Measurements from ENCODE around the gene PLCL2.

PLCL2 gene

GRCh38 chr3:17044855-17045254 is 160.1 kb downstream of the PLCL2 start:
- Histone ChIP-seq H3K27ac (no peak overlapping the region), H3K9ac (no peak overlapping the region), H4K20me1 (ENCODE audit: insufficient read depth) (no peaks in the 10 kb centered on the region), H3K4me2 (no peak overlapping the region), H3K79me2 (ENCODE audit: insufficient read depth, low read depth) (peaks cover 8% of the 10 kb centered on the region; the same call in 1 of the 2 replicates), H2AFZ (ENCODE audit: low read depth) (no peak overlapping the region), H3K4me3 (IDR thresholded peaks at IDR 0.05; ENCODE audit: insufficient read depth, low read depth, low read length) (no peak overlapping the region), H3K4me1 (ENCODE audit: low read depth, poor library complexity, severe bottlenecking) (peaks cover 8% of the 10 kb centered on the region), H3K36me3 (ENCODE audit: insufficient read depth) (no peaks in the 10 kb centered on the region), H3K27me3 (ENCODE audit: insufficient read depth, low read depth) (no peaks in the 10 kb centered on the region)
- no peak for TF ChIP-seq CTCF (conservative IDR thresholded peaks at IDR 0.05; ENCODE audit: low read depth, low read length)

- Histone ChIP-seq H3K36me3 (ENCODE audit: insufficient read depth) (no peaks in the 10 kb centered on the region), H3K4me1 (ENCODE audit: low read depth, poor library complexity, severe bottlenecking) (no peaks in the 10 kb centered on the region), H3K27me3 (ENCODE audit: insufficient read depth, low read depth) (no peaks in the 10 kb centered on the region), H4K20me1 (ENCODE audit: insufficient read depth) (no peaks in the 10 kb centered on the region), H3K4me2 (no peak overlapping the region), H3K4me3 (IDR thresholded peaks at IDR 0.05; ENCODE audit: insufficient read depth, low read depth, low read length) (no peak overlapping the region), H3K9ac (no peak overlapping the region), H2AFZ (ENCODE audit: low read depth) (no peak overlapping the region), H3K79me2 (ENCODE audit: insufficient read depth, low read depth) (0 out of 2 replicates have a peak, but pooled peaks cover 8% of the 10 kb centered on the region), H3K27ac (no peak overlapping the region)
- TF ChIP-seq CTCF (conservative IDR thresholded peaks at IDR 0.05; ENCODE audit: low read depth, low read length), result no peak
These were observed 160.9 kb downstream of the PLCL2 start for GRCh38 chr3:17045705-17046104.

- no peaks in the 10 kb centered on the region for H4K20me1 ChIP-seq (ENCODE audit: insufficient read depth)
- H3K9ac ChIP-seq, result no peak overlapping the region
- H3K4me3 ChIP-seq (IDR thresholded peaks at IDR 0.05; ENCODE audit: insufficient read depth, low read depth, low read length), result no peak overlapping the region
- H3K79me2 ChIP-seq (ENCODE audit: insufficient read depth, low read depth), result no peaks in the 10 kb centered on the region
- no peaks in the 10 kb centered on the region for H3K27me3 ChIP-seq (ENCODE audit: insufficient read depth, low read depth)
- no peak for TF ChIP-seq CTCF (conservative IDR thresholded peaks at IDR 0.05; ENCODE audit: low read depth, low read length)
- H3K4me2 ChIP-seq, result no peak overlapping the region
- no peaks in the 10 kb centered on the region for H3K4me1 ChIP-seq (ENCODE audit: low read depth, poor library complexity, severe bottlenecking)
- H2AFZ ChIP-seq (ENCODE audit: low read depth), result no peak overlapping the region
- H3K27ac ChIP-seq, result no peak overlapping the region
- H3K36me3 ChIP-seq (ENCODE audit: insufficient read depth), result no peaks in the 10 kb centered on the region
These were observed 161.9 kb downstream of the PLCL2 start for GRCh38 chr3:17046623-17047022.

- no peaks in the 10 kb centered on the region for H3K4me1 ChIP-seq (ENCODE audit: low read depth, poor library complexity, severe bottlenecking)
- H2AFZ ChIP-seq (ENCODE audit: low read depth), result no peak overlapping the region
- no peak overlapping the region for H3K9ac ChIP-seq
- H3K27me3 ChIP-seq (ENCODE audit: insufficient read depth, low read depth), result no peaks in the 10 kb centered on the region
- TF ChIP-seq CTCF (conservative IDR thresholded peaks at IDR 0.05; ENCODE audit: low read depth, low read length), result no peak
- no peak overlapping the region for H3K4me3 ChIP-seq (IDR thresholded peaks at IDR 0.05; ENCODE audit: insufficient read depth, low read depth, low read length)
- H3K36me3 ChIP-seq (ENCODE audit: insufficient read depth), result no peaks in the 10 kb centered on the region
- no peak overlapping the region for H3K27ac ChIP-seq
- no peaks in the 10 kb centered on the region for H3K79me2 ChIP-seq (ENCODE audit: insufficient read depth, low read depth)
- no peak overlapping the region for H3K4me2 ChIP-seq
- H4K20me1 ChIP-seq (ENCODE audit: insufficient read depth), result no peaks in the 10 kb centered on the region
These were observed 162.4 kb downstream of the PLCL2 start for GRCh38 chr3:17047162-17047561.
